HepG2 (cell line): ENCODE data around the gene ALOX5. TPM values are rescaled to one million over a fixed set of nuclear protein-coding genes. Genes with fewer than 3 reads are reported as not detected.

Experiments
- HMG20B ChIP-seq: conservative IDR thresholded peaks from 2 replicates; pipeline ENCODE4 v1.6.1; 2016; ENCODE audit warnings: missing genetic modification reagents, missing compliant biosample characterization
- NCOA1 ChIP-seq: sonication (generic); formaldehyde crosslinking; IDR thresholded peaks from 2 replicates; pipeline ENCODE4 v1.9.0; 2021; ENCODE audit warnings: missing genetic modification reagents
- NCOA5 ChIP-seq: sonication (generic); formaldehyde crosslinking; IDR thresholded peaks from 2 replicates; pipeline ENCODE4 v1.4.0; 2020; ENCODE audit warnings: missing genetic modification reagents
- NFYC ChIP-seq: IDR thresholded peaks from 2 replicates; pipeline ENCODE4 v1.6.1; 2016; ENCODE audit warnings: missing genetic modification reagents, missing compliant biosample characterization
- RORA ChIP-seq: sonication (generic); formaldehyde crosslinking; IDR thresholded peaks from 2 replicates; pipeline ENCODE4 v1.5.0; 2020; ENCODE audit warnings: mild to moderate bottlenecking, missing genetic modification reagents, moderate library complexity
- SIN3A ChIP-seq: IDR thresholded peaks from 2 replicates; pipeline ENCODE4 v1.6.1; 2011; ENCODE audit warnings: low read depth, mild to moderate bottlenecking, control low read depth, low read length, borderline replicate concordance
- U2AF2 ChIP-seq: fragments of 200-400 bp; formaldehyde crosslinking; IDR thresholded peaks from 2 replicates; pipeline ENCODE4 v1.6.1; 2017; ENCODE audit warnings: low read depth, mild to moderate bottlenecking, low read length
- ZBTB46 ChIP-seq: sonication (generic); formaldehyde crosslinking; IDR thresholded peaks from 2 replicates; pipeline ENCODE4 v1.4.0; 2020; ENCODE audit warnings: mild to moderate bottlenecking, missing genetic modification reagents, borderline replicate concordance
- ZNF570 ChIP-seq: sonication (generic); formaldehyde crosslinking; IDR thresholded peaks from 2 replicates; pipeline ENCODE4 v1.4.0; 2020; ENCODE audit warnings: mild to moderate bottlenecking, missing genetic modification reagents, borderline replicate concordance
- ZNF614 ChIP-seq: IDR thresholded peaks from 2 replicates; pipeline ENCODE4 v1.6.1; 2018; ENCODE audit warnings: missing biosample characterization, missing genetic modification reagents, inconsistent platforms, borderline replicate concordance
- ZNF703 ChIP-seq: sonication (generic); formaldehyde crosslinking; IDR thresholded peaks from 2 replicates; pipeline ENCODE4 v1.5.1; 2020; ENCODE audit warnings: missing genetic modification reagents, mild to moderate bottlenecking, moderate library complexity, borderline replicate concordance
- ZNF761 ChIP-seq: sonication (generic); formaldehyde crosslinking; conservative IDR thresholded peaks from 2 replicates; pipeline ENCODE4 v1.4.0; 2020; ENCODE audit warnings: mild to moderate bottlenecking, missing genetic modification reagents
- polyA plus RNA-seq, 8 experiments: library from polyadenylated mRNA; depleted of rRNA in 3 of 8; stranded (reverse) in 7 of 8; unstranded in 1 of 8; fragments of >200 nt; fragmentation: Illumina TruSeq in 4 of 8; extraction: Trizol in 4 of 8; gene quantifications; 2 replicates each; pipeline versions ENCODE4 v1.2.1 to v1.2.3, GENCODE V29; 2011 to 2016; ENCODE audit warnings: low read depth in 4 of 8, missing spikeins in 1 of 8, mixed read lengths in 1 of 8; ENCODE audit not compliant: insufficient read depth in 1 of 8
- total RNA-seq, 5 experiments: library from RNA; depleted of rRNA; stranded (reverse); fragments of >200 nt; fragmentation: Illumina TruSeq; extraction: Trizol; gene quantifications; 2 replicates each; pipeline ENCODE4 v1.2.3, GENCODE V29; 2016; ENCODE audit warnings: low read depth in 1 of 5
- TF ChIP-seq, protein P1 (sequence below), 2 experiments: fragments of 450-650 bp in 1 of 2; sonication (generic) in 1 of 2; formaldehyde crosslinking in 1 of 2; IDR thresholded peaks; 2 replicates each; pipeline versions ENCODE4 v1.6.1 to v1.8.0; 2016 to 2022; ENCODE audit warnings: antibody characterized with exemption in 1 of 2, mild to moderate bottlenecking in 1 of 2, missing genetic modification reagents in 1 of 2
- TF ChIP-seq, protein P2 (sequence below): IDR thresholded peaks from 2 replicates; pipeline ENCODE4 v1.6.1; 2016

ALOX5 gene
- total and polyA plus RNA-seq, 2 of the 13 experiments (the other 11 are each of a cell fraction or from before 2014, with no cell fraction given), result 0.04 TPM; not detected in 1

GRCh38 chr10:45452268-45452667 lies 78.3 kb downstream of the ALOX5 start (continued):
- TF ChIP-seq, protein P1, sequence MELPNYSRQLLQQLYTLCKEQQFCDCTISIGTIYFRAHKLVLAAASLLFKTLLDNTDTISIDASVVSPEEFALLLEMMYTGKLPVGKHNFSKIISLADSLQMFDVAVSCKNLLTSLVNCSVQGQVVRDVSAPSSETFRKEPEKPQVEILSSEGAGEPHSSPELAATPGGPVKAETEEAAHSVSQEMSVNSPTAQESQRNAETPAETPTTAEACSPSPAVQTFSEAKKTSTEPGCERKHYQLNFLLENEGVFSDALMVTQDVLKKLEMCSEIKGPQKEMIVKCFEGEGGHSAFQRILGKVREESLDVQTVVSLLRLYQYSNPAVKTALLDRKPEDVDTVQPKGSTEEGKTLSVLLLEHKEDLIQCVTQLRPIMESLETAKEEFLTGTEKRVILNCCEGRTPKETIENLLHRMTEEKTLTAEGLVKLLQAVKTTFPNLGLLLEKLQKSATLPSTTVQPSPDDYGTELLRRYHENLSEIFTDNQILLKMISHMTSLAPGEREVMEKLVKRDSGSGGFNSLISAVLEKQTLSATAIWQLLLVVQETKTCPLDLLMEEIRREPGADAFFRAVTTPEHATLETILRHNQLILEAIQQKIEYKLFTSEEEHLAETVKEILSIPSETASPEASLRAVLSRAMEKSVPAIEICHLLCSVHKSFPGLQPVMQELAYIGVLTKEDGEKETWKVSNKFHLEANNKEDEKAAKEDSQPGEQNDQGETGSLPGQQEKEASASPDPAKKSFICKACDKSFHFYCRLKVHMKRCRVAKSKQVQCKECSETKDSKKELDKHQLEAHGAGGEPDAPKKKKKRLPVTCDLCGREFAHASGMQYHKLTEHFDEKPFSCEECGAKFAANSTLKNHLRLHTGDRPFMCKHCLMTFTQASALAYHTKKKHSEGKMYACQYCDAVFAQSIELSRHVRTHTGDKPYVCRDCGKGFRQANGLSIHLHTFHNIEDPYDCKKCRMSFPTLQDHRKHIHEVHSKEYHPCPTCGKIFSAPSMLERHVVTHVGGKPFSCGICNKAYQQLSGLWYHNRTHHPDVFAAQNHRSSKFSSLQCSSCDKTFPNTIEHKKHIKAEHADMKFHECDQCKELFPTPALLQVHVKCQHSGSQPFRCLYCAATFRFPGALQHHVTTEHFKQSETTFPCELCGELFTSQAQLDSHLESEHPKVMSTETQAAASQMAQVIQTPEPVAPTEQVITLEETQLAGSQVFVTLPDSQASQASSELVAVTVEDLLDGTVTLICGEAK (IDR thresholded peaks at IDR 0.05), result no peak
- TF ChIP-seq, protein P1 (CRISPR knock-in tag; IDR thresholded peaks at IDR 0.05), result no peak
- TF ChIP-seq SIN3A (no peak), HMG20B (CRISPR knock-in tag) (no peak), ZNF761 (CRISPR knock-in tag) (no peak), ZNF570 (no peak), ZBTB46 (CRISPR knock-in tag) (no peak), NFYC (no peak), NCOA5 (CRISPR knock-in tag) (no peak), ZNF703 (CRISPR knock-in tag) (no peak), ZNF614 (CRISPR knock-in tag) (no peak), U2AF2 (no peak), NCOA1 (CRISPR knock-in tag) (no peak), RORA (CRISPR knock-in tag) (no peak)
- TF ChIP-seq, protein P2, sequence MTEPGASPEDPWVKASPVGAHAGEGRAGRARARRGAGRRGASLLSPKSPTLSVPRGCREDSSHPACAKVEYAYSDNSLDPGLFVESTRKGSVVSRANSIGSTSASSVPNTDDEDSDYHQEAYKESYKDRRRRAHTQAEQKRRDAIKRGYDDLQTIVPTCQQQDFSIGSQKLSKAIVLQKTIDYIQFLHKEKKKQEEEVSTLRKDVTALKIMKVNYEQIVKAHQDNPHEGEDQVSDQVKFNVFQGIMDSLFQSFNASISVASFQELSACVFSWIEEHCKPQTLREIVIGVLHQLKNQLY (CRISPR knock-in tag), result no peak
